ENCODE data around the gene WFIKKN2. TPM values are rescaled to one million over a fixed set of nuclear protein-coding genes. Genes with fewer than 3 reads are reported as not detected.

WFIKKN2 gene
- polyA plus RNA-seq, 2 of the 4 experiments (the other 2 are of a cell fraction) = not detected

- Histone ChIP-seq H3K9me3 (no peaks in the 10 kb centered on the region), H3K4me2 (no peak overlapping the region), H3K4me1 (peaks cover 15% of the 10 kb centered on the region), H3K4me3 (no peak overlapping the region), H3K27ac (no peak overlapping the region)
- 78% methylated on average over 2 of the region's 2 CpGs for WGBS (ENCODE audit: missing lambda C conversion rate)
- CTCF ChIA-PET = interaction anchor here (1.1 to 3.5 kb wide), 8 partner anchors 8 to 85 kb away, joined by 4 to 14 read pairs (median 7); no protein-coding TSS in a partner anchor
- no peak for ATAC-seq
- no peak for FAIRE-seq
- no peak for TF ChIP-seq ZSCAN20 (CRISPR knock-in tag; IDR thresholded peaks at IDR 0.05)
- TF ChIP-seq POLR2AphosphoS2 (conservative IDR thresholded peaks at IDR 0.05; ENCODE audit: low read length) = no peak
- TF ChIP-seq TP53 (CRISPR knock-in tag; IDR thresholded peaks at IDR 0.05) = no peak
- no peak for TF ChIP-seq BHLHE40 (IDR thresholded peaks at IDR 0.05; ENCODE audit: low read depth, low read length)
- TF ChIP-seq NR3C1 (IDR thresholded peaks at IDR 0.05) = no peak
- no peak for TF ChIP-seq PBX3 (IDR thresholded peaks at IDR 0.05)
- no peak for TF ChIP-seq JUNB (IDR thresholded peaks at IDR 0.05)
- no peak for TF ChIP-seq MAX (IDR thresholded peaks at IDR 0.05)
- no peak for TF ChIP-seq USF2 (IDR thresholded peaks at IDR 0.05)
- TF ChIP-seq CHD4 (IDR thresholded peaks at IDR 0.05; ENCODE audit: borderline replicate concordance) = no peak
- no peak for TF ChIP-seq EHF (CRISPR knock-in tag; IDR thresholded peaks at IDR 0.05)
- TF ChIP-seq ZNF302 (CRISPR knock-in tag; IDR thresholded peaks at IDR 0.05) = no peak
- DNase-seq (ENCODE audit: low read depth in 1 of 2, low spot score in 1 of 2) = no peak
- POLR2A ChIA-PET = interaction anchor here (0.7 to 1.1 kb wide), 2 partner anchors 13 to 73 kb away, joined by 3 read pairs; no protein-coding TSS in a partner anchor
Observed at GRCh38 chr17:50871898-50872297, 36.5 kb downstream of the WFIKKN2 start.

GRCh38 chr17:50872710-50873424 is 37.5 kb downstream of the WFIKKN2 start:
- no peak overlapping the region for H3K4me2 ChIP-seq
- DNase-seq (ENCODE audit: low read depth in 1 of 2, low spot score in 1 of 2) (no peak), ATAC-seq (no peak; a peak in 1 of 6 replicates), FAIRE-seq (no peak)
- peaks cover 15% of the 10 kb centered on the region for H3K4me1 ChIP-seq
- no peak overlapping the region for H3K4me3 ChIP-seq
- H3K9me3 ChIP-seq = no peaks in the 10 kb centered on the region
- H3K27ac ChIP-seq = peak overlapping the region in 1 of 2 experiments; percentile 19; a peak in 2 of 6 replicates
- TF ChIP-seq FOSB (CRISPR knock-in tag; IDR thresholded peaks at IDR 0.05) = no peak
- no peak for TF ChIP-seq SMC3 (IDR thresholded peaks at IDR 0.05)
- TF ChIP-seq ESRRA (IDR thresholded peaks at IDR 0.05; ENCODE audit: borderline replicate concordance, low read length) = no peak
- TF ChIP-seq CEBPB (IDR thresholded peaks at IDR 0.05) = no peak
- TF ChIP-seq NR3C1 (IDR thresholded peaks at IDR 0.05) = no peak
- TF ChIP-seq KDM5A (IDR thresholded peaks at IDR 0.05) = no peak
- no peak for TF ChIP-seq TP53 (CRISPR knock-in tag; IDR thresholded peaks at IDR 0.05)
- WGBS (ENCODE audit: missing lambda C conversion rate) = 89% methylated on average over 4 of the region's 4 CpGs
- ChIA-PET POLR2A (no interaction called here), CTCF (interaction anchor here (0.8 to 3.5 kb wide), 14 partner anchors 9 to 280 kb away, joined by 3 to 14 read pairs (median 6); partner anchors contain the start of gene NME1)

- ATAC-seq (no peak), FAIRE-seq (no peak), DNase-seq (ENCODE audit: low read depth in 1 of 2, low spot score in 1 of 2) (no peak)
- H3K4me1 ChIP-seq = 0 out of 3 replicates have a peak, but pooled peaks cover 6% of the 10 kb centered on the region
- no peak for TF ChIP-seq ELK1 (IDR thresholded peaks at IDR 0.05; ENCODE audit: low read depth, low read length)
- no peak for TF ChIP-seq CHD4 (IDR thresholded peaks at IDR 0.05; ENCODE audit: borderline replicate concordance)
- no peak for TF ChIP-seq FOSB (CRISPR knock-in tag; IDR thresholded peaks at IDR 0.05)
- no peak for TF ChIP-seq E2F6 (IDR thresholded peaks at IDR 0.05; ENCODE audit: borderline replicate concordance, low read depth)
- no peak for TF ChIP-seq RCOR1 (IDR thresholded peaks at IDR 0.05; ENCODE audit: low read depth, low read length)
- no peak for TF ChIP-seq RNF2 (IDR thresholded peaks at IDR 0.05; ENCODE audit: borderline replicate concordance, low read depth)
- no peak for TF ChIP-seq HES2 (IDR thresholded peaks at IDR 0.05)
- ChIA-PET CTCF (interaction anchor here (1.2 to 3.5 kb wide), 4 partner anchors 10 to 75 kb away, joined by 3 to 14 read pairs (median 6); no protein-coding TSS in a partner anchor), POLR2A (interaction anchor here (1.0 to 4.6 kb wide), 2 partner anchors 8 to 70 kb away, joined by 11 to 31 read pairs; partner anchors contain the start of gene TOB1)
- no peak overlapping the region for H3K4me3 ChIP-seq
- H3K4me2 ChIP-seq = no peak overlapping the region
- WGBS (ENCODE audit: missing lambda C conversion rate) = 89% methylated on average over 2 of the region's 2 CpGs
- H3K9me3 ChIP-seq = peaks cover 9% of the 10 kb centered on the region
- H3K27ac ChIP-seq = no peak overlapping the region
Observed at GRCh38 chr17:50875074-50875473, 39.7 kb downstream of the WFIKKN2 start.

All from A549 (cell line).